MM.1S (cell line): ENCODE measurements around the gene C6orf62.

ENCODE experiments used
- DNase-seq: peaks from one replicate; pipeline ENCODE4 v3.0.0-alpha.2; 2015
- H2AFZ ChIP-seq: fragments of 300-600 bp; sonication (generic); 2 replicates; pipeline ENCODE4 v1.6.0; 2016; ENCODE audit warnings: antibody characterized with exemption, low read length
- H3F3A ChIP-seq: fragments of 300-600 bp; sonication (generic); 2 replicates; pipeline ENCODE4 v1.6.1; 2016; ENCODE audit warnings: mild to moderate bottlenecking, antibody characterized with exemption, low read length, moderate library complexity, mixed read lengths; ENCODE audit not compliant: insufficient read depth
- H3K27ac ChIP-seq: fragments of 300-600 bp; sonication (generic); 2 replicates; pipeline ENCODE4 v1.5.1; 2016; ENCODE audit warnings: mild to moderate bottlenecking, low read length
- H3K27me3 ChIP-seq: fragments of 300-600 bp; sonication (generic); replicated peaks from 2 replicates; pipeline ENCODE4 v1.6.0; 2016; ENCODE audit warnings: low read length; ENCODE audit not compliant: insufficient read depth
- H3K36me3 ChIP-seq: fragments of 300-600 bp; sonication (generic); replicated peaks from 2 replicates; pipeline ENCODE4 v1.6.1; 2016; ENCODE audit warnings: mild to moderate bottlenecking, low read length, mixed read lengths; ENCODE audit not compliant: insufficient read depth
- H3K4me1 ChIP-seq: fragments of 300-600 bp; sonication (generic); 2 replicates; pipeline ENCODE4 v1.6.1; 2016; ENCODE audit warnings: low read length, mixed read lengths
- H3K4me2 ChIP-seq: fragments of 300-600 bp; sonication (generic); 2 replicates; pipeline ENCODE4 v1.6.0; 2016; ENCODE audit warnings: low read depth, low read length
- H3K4me3 ChIP-seq: fragments of 300-600 bp; sonication (generic); 2 replicates; pipeline ENCODE4 v1.5.1; 2016; ENCODE audit warnings: low read length, mixed read lengths
- H3K79me2 ChIP-seq: fragments of 300-600 bp; sonication (generic); 2 replicates; pipeline ENCODE4 v1.6.1; 2016; ENCODE audit warnings: mixed run types, low read length, mixed read lengths
- H3K9ac ChIP-seq: fragments of 300-600 bp; sonication (generic); 2 replicates; pipeline ENCODE4 v1.6.1; 2016; ENCODE audit warnings: low read length, mixed read lengths
- H3K9me2 ChIP-seq: fragments of 300-600 bp; sonication (generic); replicated peaks from 2 replicates; pipeline ENCODE4 v1.6.1; 2016; ENCODE audit warnings: mild to moderate bottlenecking, low read length, mixed read lengths; ENCODE audit not compliant: insufficient read depth
- H3K9me3 ChIP-seq: fragments of 300-600 bp; sonication (generic); replicated peaks from 2 replicates; pipeline ENCODE4 v1.6.1; 2016; ENCODE audit warnings: mild to moderate bottlenecking, low read length, mixed read lengths; ENCODE audit not compliant: insufficient read depth
- H4K20me1 ChIP-seq: fragments of 300-600 bp; sonication (generic); 2 replicates; pipeline ENCODE4 v1.6.1; 2016; ENCODE audit warnings: mild to moderate bottlenecking, low read length, moderate library complexity, mixed read lengths; ENCODE audit not compliant: insufficient read depth
- EZH2 ChIP-seq: fragments of 300-600 bp; sonication (generic); optimal IDR thresholded peaks from 2 replicates; pipeline ENCODE3; 2017; ENCODE audit warnings: low read depth, mild to moderate bottlenecking, antibody characterized with exemption, low read length, mixed read lengths
- EZH2phosphoT487 ChIP-seq: fragments of 300-600 bp; sonication (generic); IDR thresholded peaks from 2 replicates; pipeline ENCODE4 v1.6.1; 2018; ENCODE audit warnings: antibody characterized with exemption, low read length
- TF ChIP-seq, protein P1 (sequence below): fragments of 300-600 bp; sonication (generic); IDR thresholded peaks from 2 replicates; pipeline ENCODE4 v1.5.1; 2016; ENCODE audit warnings: antibody characterized with exemption, low read length, mixed read lengths

C6orf62 gene

DNA sequence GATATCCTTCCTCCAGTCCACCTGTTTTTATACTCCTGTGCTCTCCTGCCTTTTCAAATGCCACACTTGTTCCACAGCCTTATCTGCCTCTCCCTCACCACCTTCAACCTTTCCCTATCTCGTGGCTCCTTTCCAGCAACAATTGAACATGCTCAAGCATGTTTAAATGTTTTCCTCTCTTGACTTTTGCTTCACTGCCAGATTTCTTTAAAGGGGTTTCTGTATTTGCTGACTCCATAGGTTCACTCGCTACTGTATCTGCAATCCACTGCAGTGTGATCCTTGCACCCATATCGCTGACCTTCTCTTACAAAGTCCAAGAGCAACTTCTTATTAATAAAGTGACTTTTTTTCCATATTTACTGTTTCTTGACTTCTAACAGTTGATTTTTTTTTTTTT, 44.6 kb upstream of the C6orf62 start:
- H3K27ac ChIP-seq = no peak overlapping the region
- H3K9me2 ChIP-seq = no peaks in the 10 kb centered on the region
- no peaks in the 10 kb centered on the region for H3K79me2 ChIP-seq
- no peak for TF ChIP-seq EZH2
- TF ChIP-seq EZH2phosphoT487 = no peak
- TF ChIP-seq, protein P1, sequence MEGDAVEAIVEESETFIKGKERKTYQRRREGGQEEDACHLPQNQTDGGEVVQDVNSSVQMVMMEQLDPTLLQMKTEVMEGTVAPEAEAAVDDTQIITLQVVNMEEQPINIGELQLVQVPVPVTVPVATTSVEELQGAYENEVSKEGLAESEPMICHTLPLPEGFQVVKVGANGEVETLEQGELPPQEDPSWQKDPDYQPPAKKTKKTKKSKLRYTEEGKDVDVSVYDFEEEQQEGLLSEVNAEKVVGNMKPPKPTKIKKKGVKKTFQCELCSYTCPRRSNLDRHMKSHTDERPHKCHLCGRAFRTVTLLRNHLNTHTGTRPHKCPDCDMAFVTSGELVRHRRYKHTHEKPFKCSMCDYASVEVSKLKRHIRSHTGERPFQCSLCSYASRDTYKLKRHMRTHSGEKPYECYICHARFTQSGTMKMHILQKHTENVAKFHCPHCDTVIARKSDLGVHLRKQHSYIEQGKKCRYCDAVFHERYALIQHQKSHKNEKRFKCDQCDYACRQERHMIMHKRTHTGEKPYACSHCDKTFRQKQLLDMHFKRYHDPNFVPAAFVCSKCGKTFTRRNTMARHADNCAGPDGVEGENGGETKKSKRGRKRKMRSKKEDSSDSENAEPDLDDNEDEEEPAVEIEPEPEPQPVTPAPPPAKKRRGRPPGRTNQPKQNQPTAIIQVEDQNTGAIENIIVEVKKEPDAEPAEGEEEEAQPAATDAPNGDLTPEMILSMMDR = no peak
- no peak overlapping the region for H2AFZ ChIP-seq
- H3K27me3 ChIP-seq = no peaks in the 10 kb centered on the region
- no peak overlapping the region for H3K9ac ChIP-seq
- no peaks in the 10 kb centered on the region for H4K20me1 ChIP-seq
- no peaks in the 10 kb centered on the region for H3K9me3 ChIP-seq
- no peak overlapping the region for H3K4me2 ChIP-seq
- no peaks in the 10 kb centered on the region for H3F3A ChIP-seq
- DNase-seq = no peak
- no peak overlapping the region for H3K4me3 ChIP-seq
- no peaks in the 10 kb centered on the region for H3K4me1 ChIP-seq
- H3K36me3 ChIP-seq = no peaks in the 10 kb centered on the region

DNA sequence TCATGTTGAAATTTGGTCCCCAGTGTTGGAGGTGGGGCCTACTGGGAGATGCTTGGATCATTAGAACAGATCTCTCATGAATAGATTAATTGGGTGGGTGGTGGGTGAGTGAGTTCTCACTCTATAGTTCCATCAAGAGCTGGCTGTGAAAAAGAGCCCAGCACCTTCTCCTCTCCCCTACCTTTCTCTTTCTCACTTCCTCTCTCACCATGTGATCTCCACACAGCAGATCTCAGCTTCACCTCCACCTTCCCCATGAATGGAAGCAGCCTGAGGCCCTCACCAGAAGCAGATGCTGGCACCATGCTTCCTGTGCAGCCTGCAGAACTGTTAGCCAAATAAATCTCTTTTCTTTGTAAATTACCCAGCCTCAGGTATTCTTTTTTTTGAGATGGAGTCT, 42.9 kb upstream of the C6orf62 start:
- H3K9me3 ChIP-seq = no peaks in the 10 kb centered on the region
- H3K4me2 ChIP-seq = no peak overlapping the region
- H2AFZ ChIP-seq = no peak overlapping the region
- DNase-seq = no peak
- no peaks in the 10 kb centered on the region for H3K36me3 ChIP-seq
- H3K4me3 ChIP-seq = no peak overlapping the region
- H3F3A ChIP-seq = no peaks in the 10 kb centered on the region
- TF ChIP-seq, protein P1 = no peak
- TF ChIP-seq EZH2phosphoT487 (no peak), EZH2 (no peak)
- H3K9ac ChIP-seq = no peak overlapping the region
- H3K79me2 ChIP-seq = no peaks in the 10 kb centered on the region
- no peaks in the 10 kb centered on the region for H3K27me3 ChIP-seq
- H4K20me1 ChIP-seq = no peaks in the 10 kb centered on the region
- no peak overlapping the region for H3K27ac ChIP-seq
- H3K9me2 ChIP-seq = no peaks in the 10 kb centered on the region
- no peaks in the 10 kb centered on the region for H3K4me1 ChIP-seq

DNA sequence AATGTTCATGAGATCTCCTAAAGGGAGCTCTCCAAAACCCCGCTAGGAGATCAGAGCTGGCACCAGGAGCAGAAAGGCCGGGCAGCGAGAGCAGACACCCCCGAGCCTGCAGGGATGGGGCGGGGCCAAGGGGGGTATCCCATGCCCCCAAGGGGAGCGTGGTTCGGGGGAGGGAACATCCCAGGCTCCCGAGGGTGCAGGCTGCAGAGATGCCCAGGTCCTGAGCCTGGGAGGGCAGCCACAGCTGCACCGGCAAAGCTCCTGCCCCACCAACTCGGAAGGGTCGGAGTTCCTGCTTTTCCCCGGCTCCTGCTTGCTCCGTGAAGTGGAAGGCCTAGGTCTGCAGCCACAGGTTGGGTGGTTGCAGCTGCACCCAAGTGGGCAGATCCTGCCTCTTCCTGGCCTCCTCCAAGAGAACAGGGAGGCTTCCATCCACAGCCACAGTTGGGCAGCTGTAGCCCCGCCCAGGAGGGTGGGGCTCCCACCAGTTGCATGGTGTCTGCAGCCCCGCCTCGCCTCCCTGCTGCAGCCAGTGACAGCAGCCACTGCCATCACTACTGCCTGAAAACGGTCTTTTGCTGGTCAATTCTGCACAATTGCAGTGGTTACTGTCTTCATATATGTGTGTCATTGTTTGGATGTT, 42.4 kb upstream of the C6orf62 start:
- no peaks in the 10 kb centered on the region for H3K36me3 ChIP-seq
- no peaks in the 10 kb centered on the region for H4K20me1 ChIP-seq
- no peaks in the 10 kb centered on the region for H3K79me2 ChIP-seq
- no peak overlapping the region for H2AFZ ChIP-seq
- no peaks in the 10 kb centered on the region for H3F3A ChIP-seq
- no peaks in the 10 kb centered on the region for H3K9me2 ChIP-seq
- no peak for DNase-seq
- TF ChIP-seq EZH2 (no peak), EZH2phosphoT487 (no peak)
- TF ChIP-seq, protein P1 = no peak
- no peak overlapping the region for H3K9ac ChIP-seq
- no peak overlapping the region for H3K4me3 ChIP-seq
- H3K27ac ChIP-seq = no peak overlapping the region
- H3K4me2 ChIP-seq = no peak overlapping the region
- H3K27me3 ChIP-seq = no peaks in the 10 kb centered on the region
- no peaks in the 10 kb centered on the region for H3K4me1 ChIP-seq
- H3K9me3 ChIP-seq = no peaks in the 10 kb centered on the region
